Left ventricle myocardium inferior (tissue), 1 donor: Measurements from ENCODE around the gene ECHDC3. TPM values are rescaled to one million over a fixed set of nuclear protein-coding genes. Genes with fewer than 3 reads are reported as not detected.

Experiments used
- DNase-seq: peaks from one replicate; pipeline ENCODE4 v3.0.0-alpha.2; 2020
- H3K27ac ChIP-seq: fragments of 200-600 bp; replicated peaks from 2 replicates; pipeline ENCODE4 v1.8.0; 2021
- H3K27me3 ChIP-seq: fragments of 200-600 bp; 2 replicates; pipeline ENCODE4 v1.8.0; 2021; ENCODE audit warnings: low read depth
- H3K36me3 ChIP-seq: fragments of 200-600 bp; 2 replicates; pipeline ENCODE4 v1.8.0; 2021
- H3K4me1 ChIP-seq: fragments of 200-600 bp; 2 replicates; pipeline ENCODE4 v1.8.0; 2021
- H3K4me3 ChIP-seq: fragments of 200-600 bp; 2 replicates; pipeline ENCODE4 v1.8.0; 2021; ENCODE audit warnings: mild to moderate bottlenecking, moderate library complexity
- H3K9me3 ChIP-seq: fragments of 200-600 bp; replicated peaks from 2 replicates; pipeline ENCODE4 v1.8.0; 2021
- intact Hi-C: fragments of 100-400 bp; cut with micrococcal nuclease; formaldehyde crosslinking; loops from one replicate; pipeline ENCODE4 v1.11.0; 2022
- total RNA-seq: library from RNA; stranded (reverse); fragmentation: NEBNext Ultra II Directional; extraction: Animal tissue kit (Norgen Biotek cat#: 25700); gene quantifications from one replicate; pipeline ENCODE4 v1.2.1, GENCODE V29; 2021
- TF ChIP-seq, protein P1 (sequence below): fragments of 200-600 bp; IDR thresholded peaks from 2 replicates; pipeline ENCODE4 v1.8.0; 2021; ENCODE audit warnings: antibody characterized with exemption, mild to moderate bottlenecking, borderline replicate concordance
- donor health status: DM: no; HTN: yes; CAD: no; lungs with severe emphysema.

The ECHDC3 gene
- total RNA-seq, 1 donor from 2014 or later: 88.5 TPM

- DNase-seq: no peak
- H3K36me3 ChIP-seq: peaks cover 31% of the 10 kb centered on the region
- TF ChIP-seq, protein P1, sequence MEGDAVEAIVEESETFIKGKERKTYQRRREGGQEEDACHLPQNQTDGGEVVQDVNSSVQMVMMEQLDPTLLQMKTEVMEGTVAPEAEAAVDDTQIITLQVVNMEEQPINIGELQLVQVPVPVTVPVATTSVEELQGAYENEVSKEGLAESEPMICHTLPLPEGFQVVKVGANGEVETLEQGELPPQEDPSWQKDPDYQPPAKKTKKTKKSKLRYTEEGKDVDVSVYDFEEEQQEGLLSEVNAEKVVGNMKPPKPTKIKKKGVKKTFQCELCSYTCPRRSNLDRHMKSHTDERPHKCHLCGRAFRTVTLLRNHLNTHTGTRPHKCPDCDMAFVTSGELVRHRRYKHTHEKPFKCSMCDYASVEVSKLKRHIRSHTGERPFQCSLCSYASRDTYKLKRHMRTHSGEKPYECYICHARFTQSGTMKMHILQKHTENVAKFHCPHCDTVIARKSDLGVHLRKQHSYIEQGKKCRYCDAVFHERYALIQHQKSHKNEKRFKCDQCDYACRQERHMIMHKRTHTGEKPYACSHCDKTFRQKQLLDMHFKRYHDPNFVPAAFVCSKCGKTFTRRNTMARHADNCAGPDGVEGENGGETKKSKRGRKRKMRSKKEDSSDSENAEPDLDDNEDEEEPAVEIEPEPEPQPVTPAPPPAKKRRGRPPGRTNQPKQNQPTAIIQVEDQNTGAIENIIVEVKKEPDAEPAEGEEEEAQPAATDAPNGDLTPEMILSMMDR: no peak
- no peaks in the 10 kb centered on the region for H3K27me3 ChIP-seq
- no peaks in the 10 kb centered on the region for H3K9me3 ChIP-seq
- intact Hi-C loops: loop anchor here (10.0 kb wide), 1 partner anchor 245 kb away; no protein-coding TSS in a partner anchor
- no peak overlapping the region for H3K27ac ChIP-seq
- H3K4me1 ChIP-seq: peaks cover 63% of the 10 kb centered on the region
- no peak overlapping the region for H3K4me3 ChIP-seq
Measured at GRCh38 chr10:11759347-11759746, 17.2 kb downstream of the ECHDC3 start.

GRCh38 chr10:11760151-11760550 is 18.0 kb downstream of the ECHDC3 start:
- H3K27me3 ChIP-seq: no peaks in the 10 kb centered on the region
- peak overlapping the region; percentile 61 for H3K27ac ChIP-seq
- H3K9me3 ChIP-seq: no peaks in the 10 kb centered on the region
- H3K36me3 ChIP-seq: peaks cover 35% of the 10 kb centered on the region
- H3K4me3 ChIP-seq: no peak overlapping the region
- TF ChIP-seq, protein P1: no peak
- intact Hi-C loops: no loop called here
- no peak for DNase-seq
- peaks cover 59% of the 10 kb centered on the region for H3K4me1 ChIP-seq

DNA sequence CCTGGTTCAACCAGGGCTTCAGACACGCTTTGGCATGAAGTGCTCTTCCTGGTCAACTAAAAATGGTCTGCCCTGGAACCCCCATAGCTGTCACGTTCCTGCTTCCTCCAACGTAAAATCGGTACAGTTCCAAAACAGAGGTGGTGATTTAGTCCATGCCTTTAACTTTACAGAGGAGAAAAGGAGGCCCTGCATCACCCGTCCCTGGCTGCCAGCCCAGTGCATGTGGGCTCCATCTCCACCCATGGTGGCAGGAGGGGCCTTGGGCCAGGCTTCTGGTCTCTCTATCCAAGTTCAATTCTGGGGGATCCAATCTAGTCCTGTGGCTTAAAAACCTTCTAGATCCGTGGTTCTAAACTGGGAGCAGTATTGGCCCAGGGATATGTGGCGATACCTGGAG is 18.7 kb downstream of the ECHDC3 start:
- H3K4me1 ChIP-seq: peaks cover 54% of the 10 kb centered on the region
- H3K9me3 ChIP-seq: no peaks in the 10 kb centered on the region
- peaks cover 37% of the 10 kb centered on the region for H3K36me3 ChIP-seq
- intact Hi-C loops: no loop called here
- no peak overlapping the region for H3K4me3 ChIP-seq
- no peak for DNase-seq
- TF ChIP-seq, protein P1: no peak
- no peaks in the 10 kb centered on the region for H3K27me3 ChIP-seq
- peak overlapping the region; percentile 61 for H3K27ac ChIP-seq

DNA sequence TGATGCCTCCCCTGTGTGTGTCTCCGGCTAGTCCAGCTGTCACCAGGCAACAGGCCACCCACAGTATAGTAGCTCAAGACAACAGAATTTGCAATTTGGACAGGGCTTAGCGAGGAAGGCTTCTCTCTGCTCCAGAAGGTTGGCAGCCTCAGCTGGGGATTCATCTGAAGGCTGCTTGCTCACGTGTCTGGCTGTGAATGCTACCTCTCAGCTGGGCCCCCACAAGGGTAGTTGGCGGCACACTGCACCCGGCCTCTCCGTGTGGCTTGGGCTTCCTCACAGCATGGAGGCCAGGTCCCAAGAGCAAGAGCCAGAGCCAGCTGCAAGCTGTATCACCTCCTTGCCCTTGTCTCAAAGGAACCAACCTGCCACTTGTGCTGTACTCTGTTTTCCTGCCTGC is 19.2 kb downstream of the ECHDC3 start:
- no peaks in the 10 kb centered on the region for H3K27me3 ChIP-seq
- peak overlapping the region; percentile 61 for H3K27ac ChIP-seq
- peaks cover 49% of the 10 kb centered on the region for H3K4me1 ChIP-seq
- peaks cover 37% of the 10 kb centered on the region for H3K36me3 ChIP-seq
- H3K4me3 ChIP-seq: no peak overlapping the region
- H3K9me3 ChIP-seq: no peaks in the 10 kb centered on the region
- intact Hi-C loops: no loop called here
- TF ChIP-seq, protein P1: no peak
- DNase-seq: no peak

DNA sequence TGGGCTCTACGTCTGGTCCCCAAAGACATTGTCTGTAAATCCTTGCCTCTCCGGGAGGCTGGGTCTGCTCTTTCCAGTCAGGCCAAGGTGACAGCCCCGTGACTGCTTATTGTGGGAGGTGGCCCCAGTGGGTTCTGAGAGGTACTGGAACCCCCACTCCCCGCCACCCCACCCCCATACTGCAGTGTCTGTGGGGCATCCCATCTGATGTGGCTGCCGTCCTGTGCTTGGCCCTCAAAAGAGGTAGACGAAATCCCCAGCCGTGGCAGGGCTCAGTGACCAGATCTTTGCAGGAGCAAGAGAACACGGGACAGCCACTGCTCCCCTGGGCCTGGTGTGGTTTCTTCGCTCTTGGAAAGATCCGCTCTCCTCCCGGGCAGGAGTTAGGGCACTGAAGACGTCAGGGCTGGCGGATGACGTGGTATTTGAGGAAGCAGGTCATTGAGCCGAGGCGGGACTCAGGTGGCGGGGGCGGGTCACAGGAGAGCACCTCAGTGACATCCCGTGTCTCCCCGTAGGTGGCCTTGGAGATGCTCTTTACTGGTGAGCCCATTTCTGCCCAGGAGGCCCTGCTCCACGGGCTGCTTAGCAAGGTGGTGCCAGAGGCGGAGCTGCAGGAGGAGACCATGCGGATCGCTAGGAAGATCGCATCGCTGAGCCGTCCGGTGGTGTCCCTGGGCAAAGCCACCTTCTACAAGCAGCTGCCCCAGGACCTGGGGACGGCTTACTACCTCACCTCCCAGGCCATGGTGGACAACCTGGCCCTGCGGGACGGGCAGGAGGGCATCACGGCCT is 20.7 kb downstream of the ECHDC3 start:
- intact Hi-C loops: no loop called here
- Histone ChIP-seq H3K36me3 (peaks cover 37% of the 10 kb centered on the region), H3K4me1 (peaks cover 34% of the 10 kb centered on the region), H3K27me3 (no peaks in the 10 kb centered on the region), H3K9me3 (no peaks in the 10 kb centered on the region), H3K27ac (no peak overlapping the region), H3K4me3 (no peak overlapping the region)
- no peak for DNase-seq
- TF ChIP-seq, protein P1: no peak
